ENCODE results near the gene ZP1.

ZP1 gene

GRCh38 chr11:60858731-60859464 is 8.4 kb upstream of the ZP1 start:
- no peak for DNase-seq (ENCODE audit: low read depth, low spot score)

GRCh38 chr11:60859616-60860250 is 7.6 kb upstream of the ZP1 start:
- DNase-seq (ENCODE audit: low read depth, low spot score) = no peak

- DNase-seq (ENCODE audit: low read depth, low spot score) = no peak
Observed at GRCh38 chr11:60860943-60861342, 6.4 kb upstream of the ZP1 start.

- no peak for DNase-seq (ENCODE audit: low read depth, low spot score)
Observed at GRCh38 chr11:60862171-60862570, 5.2 kb upstream of the ZP1 start.

GRCh38 chr11:60863550-60864521 is 3.5 kb upstream of the ZP1 start:
- DNase-seq (ENCODE audit: low read depth, low spot score) = no peak

GRCh38 chr11:60864856-60865513 is 2.4 kb upstream of the ZP1 start:
- DNase-seq (ENCODE audit: low read depth, low spot score) = no peak

GRCh38 chr11:60867871-60868681 is 734 bp downstream of the ZP1 start:
- DNase-seq (ENCODE audit: low read depth, low spot score) = no peak

GRCh38 chr11:60868682-60869450 is 1.5 kb downstream of the ZP1 start:
- no peak for DNase-seq (ENCODE audit: low read depth, low spot score)

- no peak for DNase-seq (ENCODE audit: low read depth, low spot score)
Observed at GRCh38 chr11:60869451-60869825, 2.1 kb downstream of the ZP1 start.

- DNase-seq (ENCODE audit: low read depth, low spot score) = peak; percentile 55
Observed at GRCh38 chr11:60870276-60870675, 2.9 kb downstream of the ZP1 start.

GRCh38 chr11:60870733-60871377 is 3.5 kb downstream of the ZP1 start:
- no peak for DNase-seq (ENCODE audit: low read depth, low spot score)

GRCh38 chr11:60871378-60872061 is 4.2 kb downstream of the ZP1 start:
- DNase-seq (ENCODE audit: low read depth, low spot score) = no peak

GRCh38 chr11:60872124-60872960 is 5.0 kb downstream of the ZP1 start:
- DNase-seq (ENCODE audit: low read depth, low spot score) = no peak

GRCh38 chr11:60872961-60873524 is 5.7 kb downstream of the ZP1 start:
- peak; percentile 66 for DNase-seq (ENCODE audit: low read depth, low spot score)

GRCh38 chr11:60873533-60873932 is 6.2 kb downstream of the ZP1 start:
- no peak for DNase-seq (ENCODE audit: low read depth, low spot score)

- no peak for DNase-seq (ENCODE audit: low read depth, low spot score)
Observed at GRCh38 chr11:60874421-60875365, 7.4 kb downstream of the ZP1 start.
